GM12892 (cell line): Measurements from ENCODE around the gene SPAG4.

Experiments
- POLR2A ChIP-seq: IDR thresholded peaks from 2 replicates; pipeline ENCODE4 v1.6.1; 2011; ENCODE audit warnings: low read depth, low read length, control low read depth
- TAF1 ChIP-seq: IDR thresholded peaks from 2 replicates; pipeline ENCODE4 v1.6.1; 2011; ENCODE audit warnings: low read depth, mild to moderate bottlenecking, control low read depth, low read length, borderline replicate concordance

GRCh38 chr20:35636095-35636494 lies 20.5 kb downstream of the SPAG4 start:
- TF ChIP-seq POLR2A = no peak
- no peak for TF ChIP-seq TAF1
